ENCODE results near the gene LRRC74B. TPM values are rescaled to one million over a fixed set of nuclear protein-coding genes. Genes with fewer than 3 reads are reported as not detected.

LRRC74B gene
- total RNA-seq, 1 donor from 2014 or later: not detected

GRCh38 chr22:21051145-21051830 lies 5.5 kb downstream of the LRRC74B start:
- H3K36me3 ChIP-seq (ENCODE audit: insufficient read depth, low read length): no peaks in the 10 kb centered on the region
- no peak overlapping the region for H3K4me2 ChIP-seq (ENCODE audit: low read length)
- no peak overlapping the region for H2AFZ ChIP-seq (ENCODE audit: low read depth, low read length)
- TF ChIP-seq CTCF (IDR thresholded peaks at IDR 0.05; ENCODE audit: insufficient read depth, low read depth, low read length): no peak
- TF ChIP-seq EZH2 (IDR thresholded peaks at IDR 0.05; ENCODE audit: insufficient read depth, low read length): no peak
- H3K4me1 Mint-ChIP-seq (ENCODE audit: low read depth, unreplicated experiment): peaks cover 16% of the 10 kb centered on the region
- no peaks in the 10 kb centered on the region for H4K20me1 ChIP-seq (ENCODE audit: insufficient read depth, low read length)
- no peak overlapping the region for H3K4me3 ChIP-seq (ENCODE audit: insufficient read depth, low read depth, low read length)
- H3K27me3 ChIP-seq (ENCODE audit: insufficient read depth, low read length): peaks cover 3% of the 10 kb centered on the region
- H3K27me3 Mint-ChIP-seq (ENCODE audit: low read depth, unreplicated experiment): peaks cover 20% of the 10 kb centered on the region
- no peaks in the 10 kb centered on the region for H3K9me3 Mint-ChIP-seq (ENCODE audit: unreplicated experiment)
- peak overlapping the region; percentile 68 for H3K27ac Mint-ChIP-seq (ENCODE audit: unreplicated experiment)
- H3K9ac ChIP-seq (ENCODE audit: low read length): no peak overlapping the region
- peaks cover 11% of the 10 kb centered on the region for H3K4me1 ChIP-seq (ENCODE audit: insufficient read depth, low read length)
- H3K79me2 ChIP-seq (ENCODE audit: insufficient read depth, low read length): no peaks in the 10 kb centered on the region
- FAIRE-seq (no peak), DNase-seq (ENCODE audit: low read depth) (no peak)
- no peak overlapping the region for H3K4me3 Mint-ChIP-seq (ENCODE audit: unreplicated experiment)
- no peak overlapping the region for H3K27ac ChIP-seq (ENCODE audit: low read depth, low read length)
- H3K9me3 ChIP-seq (ENCODE audit: insufficient read depth, low read depth, low read length): no peaks in the 10 kb centered on the region
- H3K36me3 Mint-ChIP-seq (ENCODE audit: low read depth, unreplicated experiment): no peaks in the 10 kb centered on the region

- Histone ChIP-seq H3K27ac (ENCODE audit: low read depth, low read length) (no peak overlapping the region), H4K20me1 (ENCODE audit: insufficient read depth, low read length) (no peaks in the 10 kb centered on the region), H3K4me2 (ENCODE audit: low read length) (no peak overlapping the region), H3K4me1 (ENCODE audit: insufficient read depth, low read length) (peaks cover 10% of the 10 kb centered on the region), H3K27me3 (ENCODE audit: insufficient read depth, low read length) (peaks cover 3% of the 10 kb centered on the region), H3K79me2 (ENCODE audit: insufficient read depth, low read length) (no peaks in the 10 kb centered on the region), H3K36me3 (ENCODE audit: insufficient read depth, low read length) (no peaks in the 10 kb centered on the region), H3K9me3 (ENCODE audit: insufficient read depth, low read depth, low read length) (no peaks in the 10 kb centered on the region), H3K4me3 (ENCODE audit: insufficient read depth, low read depth, low read length) (no peak overlapping the region), H3K9ac (ENCODE audit: low read length) (no peak overlapping the region), H2AFZ (ENCODE audit: low read depth, low read length) (no peak overlapping the region)
- FAIRE-seq (no peak), DNase-seq (ENCODE audit: low read depth) (no peak)
- Mint-ChIP-seq H3K36me3 (ENCODE audit: low read depth, unreplicated experiment) (no peaks in the 10 kb centered on the region), H3K4me1 (ENCODE audit: low read depth, unreplicated experiment) (peaks cover 16% of the 10 kb centered on the region), H3K27me3 (ENCODE audit: low read depth, unreplicated experiment) (peaks cover 25% of the 10 kb centered on the region), H3K27ac (ENCODE audit: unreplicated experiment) (no peak overlapping the region), H3K9me3 (ENCODE audit: unreplicated experiment) (no peaks in the 10 kb centered on the region), H3K4me3 (ENCODE audit: unreplicated experiment) (no peak overlapping the region)
- TF ChIP-seq EZH2 (IDR thresholded peaks at IDR 0.05; ENCODE audit: insufficient read depth, low read length) (no peak), CTCF (IDR thresholded peaks at IDR 0.05; ENCODE audit: insufficient read depth, low read depth, low read length) (no peak)
Observed at GRCh38 chr22:21051831-21052400, 6.2 kb downstream of the LRRC74B start.
